OCI-LY1 (cell line): ENCODE measurements around the gene PRKCZ.

Source experiments
- H2AFZ ChIP-seq: fragments of 200-600 bp; sonication (generic), shearing (Covaris generic); 2 replicates; pipeline ENCODE4 v1.6.0; 2014; ENCODE audit warnings: antibody characterized with exemption, mild to moderate bottlenecking, low read length
- H3F3A ChIP-seq: fragments of 200-600 bp; sonication (generic), shearing (Covaris generic); 2 replicates; pipeline ENCODE4 v1.6.0; 2014; ENCODE audit warnings: mild to moderate bottlenecking, antibody characterized with exemption, low read length, moderate library complexity; ENCODE audit not compliant: insufficient read depth
- H3K27ac ChIP-seq: fragments of 200-600 bp; sonication (generic); 2 replicates; pipeline ENCODE4 v1.5.1; 2014; ENCODE audit warnings: low read length, mixed run types, mild to moderate bottlenecking, low read depth; ENCODE audit not compliant: poor library complexity, severe bottlenecking
- H3K27me3 ChIP-seq: fragments of 200-600 bp; sonication (generic); 2 replicates; pipeline ENCODE4 v1.6.0; 2014; ENCODE audit warnings: antibody characterized with exemption, mild to moderate bottlenecking, low read length, moderate library complexity; ENCODE audit not compliant: insufficient read depth
- H3K36me3 ChIP-seq: fragments of 200-600 bp; sonication (generic); 2 replicates; pipeline ENCODE4 v1.6.1; 2014; ENCODE audit warnings: mild to moderate bottlenecking, antibody characterized with exemption, low read length, moderate library complexity, mixed read lengths; ENCODE audit not compliant: insufficient read depth
- H3K4me1 ChIP-seq: fragments of 200-600 bp; sonication (generic); 2 replicates; pipeline ENCODE4 v1.5.1; 2014; ENCODE audit warnings: mild to moderate bottlenecking, low read length, moderate library complexity; ENCODE audit not compliant: insufficient read depth, severe bottlenecking
- H3K4me2 ChIP-seq: fragments of 200-600 bp; sonication (generic), shearing (Covaris generic); 2 replicates; pipeline ENCODE4 v1.6.1; 2014; ENCODE audit warnings: low read length
- H3K4me3 ChIP-seq: fragments of 200-600 bp; sonication (generic); 2 replicates; pipeline ENCODE4 v1.5.1; 2014; ENCODE audit warnings: low read length, low read depth, mild to moderate bottlenecking, mixed read lengths; ENCODE audit not compliant: poor library complexity, severe bottlenecking
- H3K79me2 ChIP-seq: fragments of 200-600 bp; shearing (Covaris generic); 2 replicates; pipeline ENCODE4 v1.6.1; 2016; ENCODE audit warnings: mixed run types, low read length, mixed read lengths; ENCODE audit not compliant: insufficient read depth
- H3K9ac ChIP-seq: fragments of 200-600 bp; sonication (generic), shearing (Covaris generic); 2 replicates; pipeline ENCODE4 v1.6.1; 2014; ENCODE audit warnings: mild to moderate bottlenecking, low read length, mixed read lengths
- H3K9me2 ChIP-seq: fragments of 200-600 bp; sonication (generic), shearing (Covaris generic); 2 replicates; pipeline ENCODE4 v1.6.1; 2014; ENCODE audit warnings: low read depth, mild to moderate bottlenecking, low read length, mixed read lengths
- H3K9me3 ChIP-seq: fragments of 200-600 bp; shearing (Covaris generic); 2 replicates; pipeline ENCODE4 v1.6.1; 2014; ENCODE audit warnings: low read length, mixed read lengths
- H4K20me1 ChIP-seq: fragments of 200-600 bp; sonication (generic), shearing (Covaris generic); 2 replicates; pipeline ENCODE4 v1.6.0; 2016; ENCODE audit warnings: mild to moderate bottlenecking, low read length; ENCODE audit not compliant: insufficient read depth
- CTCF ChIP-seq: fragments of 200-600 bp; sonication (generic), shearing (Covaris generic); IDR thresholded peaks from 2 replicates; pipeline ENCODE4 v1.5.1; 2017; ENCODE audit warnings: mild to moderate bottlenecking, antibody characterized with exemption, low read length, moderate library complexity, mixed read lengths
- EZH2 ChIP-seq: fragments of 200-600 bp; sonication (generic), shearing (Covaris generic); IDR thresholded peaks from 2 replicates; pipeline ENCODE4 v1.8.0; 2017; ENCODE audit warnings: borderline replicate concordance, mixed run types, mild to moderate bottlenecking, antibody characterized with exemption, low read length, moderate library complexity, mixed read lengths

Gene PRKCZ

GRCh38 chr1:2157856-2158255 is 107.6 kb downstream of the PRKCZ start:
- H3K36me3 ChIP-seq, result no peaks in the 10 kb centered on the region
- no peak overlapping the region for H3K4me2 ChIP-seq
- no peaks in the 10 kb centered on the region for H3K4me1 ChIP-seq
- TF ChIP-seq EZH2, result no peak
- no peak for TF ChIP-seq CTCF
- H2AFZ ChIP-seq, result no peak overlapping the region
- H3K4me3 ChIP-seq, result no peak overlapping the region
- no peaks in the 10 kb centered on the region for H3F3A ChIP-seq
- no peak overlapping the region for H3K27ac ChIP-seq
- no peaks in the 10 kb centered on the region for H3K27me3 ChIP-seq
- no peaks in the 10 kb centered on the region for H3K9me3 ChIP-seq
- no peaks in the 10 kb centered on the region for H3K79me2 ChIP-seq
- H3K9ac ChIP-seq, result no peak overlapping the region
- no peaks in the 10 kb centered on the region for H4K20me1 ChIP-seq
- H3K9me2 ChIP-seq, result no peaks in the 10 kb centered on the region

GRCh38 chr1:2158272-2158671 is 108.1 kb downstream of the PRKCZ start:
- Histone ChIP-seq H4K20me1 (no peaks in the 10 kb centered on the region), H3K9me2 (no peaks in the 10 kb centered on the region), H3K9ac (no peak overlapping the region), H3K4me3 (no peak overlapping the region), H3K27ac (no peak overlapping the region), H3K36me3 (no peaks in the 10 kb centered on the region; the same call in 1 of the 2 replicates), H3K79me2 (no peaks in the 10 kb centered on the region), H2AFZ (no peak overlapping the region), H3K27me3 (no peaks in the 10 kb centered on the region), H3K4me1 (no peaks in the 10 kb centered on the region), H3F3A (no peaks in the 10 kb centered on the region), H3K4me2 (no peak overlapping the region), H3K9me3 (no peaks in the 10 kb centered on the region)
- no peak for TF ChIP-seq CTCF

DNA sequence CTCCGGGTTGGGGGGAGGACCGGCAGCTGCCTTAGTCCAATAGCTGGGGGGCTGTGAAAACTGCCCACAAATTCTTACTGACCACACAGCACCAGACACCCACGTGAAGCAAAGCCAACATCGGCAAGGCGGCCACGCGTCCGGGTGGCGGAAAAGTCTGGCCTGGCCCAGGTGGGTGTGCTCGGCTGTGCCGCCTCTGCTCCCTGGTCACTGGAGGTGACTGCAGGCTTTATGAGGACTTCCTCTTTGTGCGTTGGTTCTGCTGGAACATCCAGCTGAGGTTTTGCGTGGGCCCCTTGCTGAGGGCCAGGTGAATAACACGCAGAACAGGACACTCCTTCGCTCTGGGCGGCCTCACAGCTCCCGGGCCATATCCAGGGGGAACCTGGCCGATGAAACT is 108.9 kb downstream of the PRKCZ start:
- Histone ChIP-seq H3K27me3 (no peaks in the 10 kb centered on the region), H3K9me2 (no peaks in the 10 kb centered on the region), H2AFZ (no peak overlapping the region), H3F3A (no peaks in the 10 kb centered on the region), H3K36me3 (no peaks in the 10 kb centered on the region; the same call in 1 of the 2 replicates), H4K20me1 (no peaks in the 10 kb centered on the region), H3K4me3 (no peak overlapping the region), H3K27ac (no peak overlapping the region), H3K9me3 (no peaks in the 10 kb centered on the region), H3K4me1 (no peaks in the 10 kb centered on the region), H3K9ac (no peak overlapping the region), H3K4me2 (no peak overlapping the region), H3K79me2 (no peaks in the 10 kb centered on the region)
- TF ChIP-seq EZH2 (no peak), CTCF (no peak)
